Mononuclear cell (primary cell): Measurements from ENCODE around the gene STK33. TPM values are rescaled to one million over a fixed set of nuclear protein-coding genes. Genes with fewer than 3 reads are reported as not detected.
"Not testable (repeated sequence)": the region's sequence is repeated elsewhere in the genome, so short reads cannot be mapped to it uniquely, and the experiment has no call there.

Experiments used
- H3K27me3 ChIP-seq: 2 replicates; pipeline ENCODE4 v1.6.0; 2011; ENCODE audit warnings: low read length, control low read depth; ENCODE audit not compliant: insufficient read depth
- H3K4me1 ChIP-seq: 2 replicates; pipeline ENCODE4 v1.5.1; 2011; ENCODE audit warnings: mild to moderate bottlenecking, low read length, control low read depth; ENCODE audit not compliant: insufficient read depth
- H3K4me3 ChIP-seq: 2 replicates; pipeline ENCODE4 v1.5.1; 2011; ENCODE audit warnings: mild to moderate bottlenecking, low read length, moderate library complexity
- H3K9me3 ChIP-seq: 2 replicates; pipeline ENCODE4 v1.5.1; 2011; ENCODE audit warnings: low read depth, mild to moderate bottlenecking, control low read depth, low read length
- total RNA-seq: library from RNA; depleted of rRNA; stranded (reverse); fragments of >200 nt; gene quantifications from one replicate; pipeline ENCODE4 v1.2.3, GENCODE V29; 2012

Gene STK33
- total RNA-seq, 1 donor, result 1.2 TPM

GRCh38 chr11:8466884-8467283 lies 127.1 kb downstream of the STK33 start:
- not testable (repeated sequence) for H3K27me3 ChIP-seq, H3K4me1 ChIP-seq, H3K4me3 ChIP-seq, H3K9me3 ChIP-seq

GRCh38 chr11:8459711-8460399 lies 134.2 kb downstream of the STK33 start:
- H3K4me1 ChIP-seq, result no peaks in the 10 kb centered on the region
- no peaks in the 10 kb centered on the region for H3K9me3 ChIP-seq
- no peaks in the 10 kb centered on the region for H3K27me3 ChIP-seq
- no peak overlapping the region for H3K4me3 ChIP-seq

- no peaks in the 10 kb centered on the region for H3K9me3 ChIP-seq
- no peaks in the 10 kb centered on the region for H3K27me3 ChIP-seq
- H3K4me1 ChIP-seq, result no peaks in the 10 kb centered on the region
- H3K4me3 ChIP-seq, result no peak overlapping the region
Measured at GRCh38 chr11:8442301-8442700, 151.7 kb downstream of the STK33 start.

DNA sequence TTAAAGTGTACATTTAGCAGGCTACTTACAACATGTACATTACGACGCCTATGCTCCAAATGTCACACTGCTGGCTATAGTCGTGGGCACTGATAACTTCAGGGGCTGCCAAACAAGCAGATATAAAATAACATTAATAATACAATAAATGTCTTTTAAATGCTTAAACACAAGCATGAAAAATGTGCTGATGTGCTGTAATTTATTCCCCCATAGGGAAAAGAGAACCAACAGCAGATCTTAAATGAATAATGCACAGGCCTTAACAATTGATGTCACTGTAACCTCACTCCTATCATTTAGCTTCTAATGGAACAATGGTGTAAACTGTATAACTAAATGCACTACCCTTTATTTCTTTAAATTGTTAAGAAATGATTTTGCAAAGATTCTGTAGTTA lies 153.4 kb downstream of the STK33 start:
- Histone ChIP-seq H3K9me3 (no peaks in the 10 kb centered on the region), H3K4me3 (no peak overlapping the region), H3K27me3 (no peaks in the 10 kb centered on the region), H3K4me1 (no peaks in the 10 kb centered on the region)

- Histone ChIP-seq H3K27me3 (no peaks in the 10 kb centered on the region), H3K9me3 (no peaks in the 10 kb centered on the region), H3K4me1 (no peaks in the 10 kb centered on the region), H3K4me3 (no peak overlapping the region)
Measured at GRCh38 chr11:8429483-8429882, 164.5 kb downstream of the STK33 start.

DNA sequence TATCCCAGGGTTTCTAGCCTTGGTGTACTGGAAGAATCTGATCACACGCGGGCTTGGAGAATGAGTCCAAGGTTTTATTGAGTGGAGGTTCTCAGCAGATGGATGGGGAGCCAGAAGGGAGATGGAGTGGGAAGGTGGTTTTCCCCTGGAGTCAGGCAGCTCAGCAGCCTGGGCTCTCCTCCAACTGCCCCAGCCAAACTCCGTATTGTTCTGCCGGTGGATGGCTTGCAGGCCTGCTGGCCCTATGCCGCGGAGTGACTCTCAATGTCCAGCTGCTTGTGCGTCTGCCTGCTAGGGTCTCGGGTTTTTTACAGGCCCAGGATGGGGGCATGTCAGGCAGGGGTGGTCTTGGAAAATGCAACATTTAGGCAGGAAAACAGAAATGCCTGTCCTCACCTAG lies 168.0 kb downstream of the STK33 start:
- Histone ChIP-seq H3K9me3 (no peaks in the 10 kb centered on the region), H3K4me3 (no peak overlapping the region), H3K27me3 (no peaks in the 10 kb centered on the region), H3K4me1 (no peaks in the 10 kb centered on the region)

- Histone ChIP-seq H3K4me1 (no peaks in the 10 kb centered on the region), H3K9me3 (no peaks in the 10 kb centered on the region), H3K4me3 (no peak overlapping the region), H3K27me3 (no peaks in the 10 kb centered on the region)
Measured at GRCh38 chr11:8415195-8415594, 178.8 kb downstream of the STK33 start.

DNA sequence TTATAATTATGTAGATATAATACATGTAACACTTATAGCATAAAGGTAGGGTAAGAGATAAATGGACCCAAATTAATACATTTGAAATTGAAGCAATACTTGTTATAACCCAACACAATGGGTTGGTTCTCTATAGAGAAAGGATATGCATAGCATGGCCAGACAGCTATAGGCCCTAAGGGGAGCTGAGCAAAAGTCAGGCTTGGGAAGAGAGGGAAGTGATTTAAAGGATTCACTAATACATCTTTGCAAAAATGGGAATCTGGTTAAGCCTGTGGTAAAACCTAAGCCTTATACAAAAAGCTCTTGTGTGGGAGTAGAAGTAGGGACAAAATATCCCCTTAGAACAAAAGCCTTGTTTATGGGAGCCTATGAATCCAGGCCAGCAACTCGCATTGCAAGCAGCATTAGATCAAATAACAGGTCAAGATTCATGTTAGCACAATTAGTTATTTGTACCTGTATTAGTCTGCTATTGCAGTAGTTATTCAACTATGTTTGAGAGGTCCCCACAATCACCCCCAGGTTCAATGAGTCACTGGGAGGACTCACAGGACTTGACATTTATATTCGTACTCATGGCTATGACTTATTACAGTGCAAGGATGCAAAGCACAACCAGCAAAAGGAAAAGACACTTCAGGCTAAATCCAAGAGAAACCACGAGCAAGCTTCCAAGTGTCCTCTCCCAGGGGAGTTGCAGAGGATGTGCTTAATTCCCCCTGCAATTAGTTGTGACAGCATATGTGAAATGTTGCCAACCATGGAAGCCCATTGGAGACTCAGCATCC lies 185.7 kb downstream of the STK33 start:
- Histone ChIP-seq H3K4me1 (no peaks in the 10 kb centered on the region), H3K27me3 (no peaks in the 10 kb centered on the region), H3K4me3 (no peak overlapping the region), H3K9me3 (no peaks in the 10 kb centered on the region)

DNA sequence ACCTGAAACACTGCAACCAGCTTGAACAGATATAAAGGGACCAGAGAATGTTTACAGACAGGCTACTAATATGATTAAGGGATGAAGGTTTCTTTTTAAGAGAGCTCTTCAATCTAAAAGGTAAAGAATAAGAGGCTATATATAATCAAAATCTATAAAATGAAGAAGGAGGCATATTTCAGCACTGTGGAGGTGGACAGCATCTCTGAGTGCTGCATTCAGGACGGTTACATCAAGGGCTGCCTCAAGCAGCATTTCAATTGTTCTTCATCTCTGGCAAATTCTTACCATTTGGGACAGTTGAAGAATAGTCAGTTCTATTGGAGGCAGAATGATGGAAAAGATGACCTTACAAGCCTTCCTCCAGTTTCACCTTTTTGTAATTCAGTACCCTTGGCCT lies 190.7 kb downstream of the STK33 start:
- no peaks in the 10 kb centered on the region for H3K9me3 ChIP-seq
- H3K4me1 ChIP-seq, result no peaks in the 10 kb centered on the region
- H3K27me3 ChIP-seq, result no peaks in the 10 kb centered on the region
- no peak overlapping the region for H3K4me3 ChIP-seq

DNA sequence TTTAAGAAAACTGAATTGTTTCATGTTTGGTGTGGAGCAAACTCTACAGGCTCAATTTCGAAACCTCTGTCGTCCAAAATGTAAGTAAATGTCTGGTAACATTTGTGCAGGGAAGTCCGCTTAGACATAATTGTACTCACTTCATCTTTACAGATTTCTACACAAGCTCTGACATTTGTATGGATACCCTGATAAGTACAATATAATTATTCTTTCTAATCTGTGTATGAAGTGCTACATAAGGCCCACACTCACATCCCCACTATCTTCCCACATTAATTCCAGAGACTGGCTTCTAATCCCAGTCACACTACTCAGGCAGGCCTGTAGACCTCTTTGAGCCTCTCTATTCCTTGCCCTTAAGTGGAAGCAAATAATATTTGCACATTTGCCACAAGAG lies 201.1 kb downstream of the STK33 start:
- Histone ChIP-seq H3K4me1 (no peaks in the 10 kb centered on the region), H3K27me3 (no peaks in the 10 kb centered on the region), H3K9me3 (no peaks in the 10 kb centered on the region), H3K4me3 (no peak overlapping the region)

DNA sequence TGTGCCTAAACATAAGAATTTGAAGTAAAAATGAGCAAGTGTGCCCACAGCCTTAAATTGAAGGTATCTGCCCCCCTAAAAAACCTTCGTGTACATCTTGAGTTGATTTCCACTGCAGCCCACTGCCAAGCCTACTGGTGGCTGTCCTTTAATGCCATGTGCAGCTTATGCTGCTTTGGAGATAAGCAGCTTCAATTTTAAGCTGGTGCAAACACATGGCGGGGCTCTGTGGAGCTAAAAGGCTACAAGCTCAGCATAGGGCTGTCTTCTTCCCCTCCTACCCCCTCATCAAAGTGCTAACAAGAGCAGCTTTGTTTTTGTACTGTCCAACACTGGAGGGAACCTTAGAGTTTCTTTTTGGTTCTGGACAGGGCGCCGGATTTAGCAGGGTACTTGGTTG lies 201.9 kb downstream of the STK33 start:
- no peaks in the 10 kb centered on the region for H3K4me1 ChIP-seq
- H3K4me3 ChIP-seq, result no peak overlapping the region
- no peaks in the 10 kb centered on the region for H3K9me3 ChIP-seq
- H3K27me3 ChIP-seq, result no peaks in the 10 kb centered on the region

DNA sequence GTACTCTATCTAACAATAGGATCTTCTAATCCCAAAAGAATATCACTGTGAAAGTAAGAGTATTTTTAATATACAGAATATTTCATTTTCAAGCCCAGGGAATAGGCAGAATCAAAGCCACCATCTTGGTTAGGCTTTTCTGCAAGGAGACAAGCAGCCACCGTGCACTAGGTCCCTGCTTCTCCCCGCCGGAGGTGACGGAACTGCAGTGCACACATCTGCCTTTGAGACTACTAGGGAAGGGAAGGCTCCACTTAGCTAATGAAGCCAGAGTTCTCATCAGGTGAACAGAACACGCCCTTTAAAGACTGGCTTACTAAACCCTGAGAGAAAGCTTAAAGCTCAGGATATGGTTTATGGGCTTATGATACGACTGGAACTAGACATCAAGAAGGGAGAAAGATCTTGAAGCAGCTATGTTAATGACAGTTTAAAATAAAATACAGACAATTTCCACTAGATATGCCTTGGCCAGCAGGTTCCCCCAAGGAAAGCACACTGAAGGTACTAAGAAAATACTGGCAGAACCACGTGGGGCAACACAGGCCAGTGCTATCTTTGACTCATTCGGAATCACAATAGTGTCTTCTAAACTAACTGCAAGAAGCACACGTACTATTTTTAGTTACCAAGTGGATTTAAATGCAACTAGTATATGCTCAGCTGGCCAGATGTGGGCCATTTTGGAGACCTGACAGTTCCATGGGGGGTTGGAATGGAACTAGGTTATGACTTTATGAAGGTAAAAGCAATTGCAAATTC lies 203.0 kb downstream of the STK33 start:
- H3K27me3 ChIP-seq, result no peaks in the 10 kb centered on the region
- H3K4me1 ChIP-seq, result no peaks in the 10 kb centered on the region
- H3K4me3 ChIP-seq, result no peak overlapping the region
- no peaks in the 10 kb centered on the region for H3K9me3 ChIP-seq

DNA sequence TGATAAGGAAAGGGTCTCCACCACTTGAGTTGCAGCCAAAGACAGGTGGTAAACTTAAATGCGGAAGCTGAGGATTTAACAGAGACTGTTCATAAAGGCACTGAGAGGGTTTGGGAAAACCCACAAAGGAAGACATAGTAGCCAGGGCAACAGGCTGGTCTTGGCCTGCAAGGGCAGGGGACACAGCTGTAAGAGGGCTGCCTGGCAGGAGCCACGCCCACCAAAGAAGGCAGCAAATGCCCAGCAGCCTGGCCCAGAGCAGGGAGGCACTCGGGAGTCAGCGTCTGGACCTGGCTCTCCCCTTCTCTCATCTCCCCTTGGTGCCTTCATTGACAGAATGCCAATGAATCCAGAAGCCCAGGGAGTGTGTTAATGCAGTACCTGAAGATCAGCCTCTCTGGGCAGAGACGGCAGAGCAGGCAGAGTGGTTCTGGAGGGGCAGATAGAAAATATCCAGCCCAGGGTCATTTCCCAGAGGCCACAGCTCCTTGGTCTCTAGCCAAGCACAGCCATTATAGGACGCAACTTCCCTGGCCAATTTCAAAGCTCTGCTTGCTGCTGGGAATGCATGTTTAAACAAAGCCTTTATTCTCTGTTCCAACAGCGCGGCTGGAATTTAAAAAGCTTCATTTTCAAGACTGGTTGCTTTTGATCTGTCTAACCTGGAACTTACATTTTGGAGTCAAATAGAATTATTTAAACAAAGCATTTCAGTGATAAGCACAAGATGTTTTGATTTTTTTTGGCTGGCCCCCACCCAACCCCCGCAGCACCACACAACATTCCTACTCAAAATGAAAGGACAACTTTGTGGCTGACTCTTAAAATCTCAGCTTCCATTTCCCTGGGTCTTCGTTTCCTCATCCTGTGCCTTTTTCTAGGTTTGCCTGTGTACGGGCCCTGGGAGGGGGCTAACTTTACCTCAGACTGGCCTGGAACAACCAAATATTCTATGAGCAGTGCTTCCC lies 204.7 kb downstream of the STK33 start:
- no peak overlapping the region for H3K4me3 ChIP-seq
- no peaks in the 10 kb centered on the region for H3K27me3 ChIP-seq
- no peaks in the 10 kb centered on the region for H3K4me1 ChIP-seq
- H3K9me3 ChIP-seq, result no peaks in the 10 kb centered on the region

- no peaks in the 10 kb centered on the region for H3K27me3 ChIP-seq
- H3K9me3 ChIP-seq, result no peaks in the 10 kb centered on the region
- H3K4me3 ChIP-seq, result no peak overlapping the region
- H3K4me1 ChIP-seq, result no peaks in the 10 kb centered on the region
Measured at GRCh38 chr11:8387693-8388092, 206.3 kb downstream of the STK33 start.
